ENCODE data around the gene TAS2R4. TPM values are rescaled to one million over a fixed set of nuclear protein-coding genes. Genes with fewer than 3 reads are reported as not detected.
A peak's percentile ranks its signal among the peaks of the same experiment; 100 is the strongest.

Gene TAS2R4
- total RNA-seq, 1 experiment from 2014 or later, result 0.57 TPM

- no TSS peak for BruUV-seq (replicated peaks)
- Histone ChIP-seq H3K4me3 (ENCODE audit: low read depth in 2 of 2, low read length in 2 of 2) (peak overlapping the region; percentile 88 to 100), H3K9me3 (ENCODE audit: control insufficient read depth, insufficient read depth, low read depth, low read length) (no peaks in the 10 kb centered on the region), H3K27ac (ENCODE audit: low read length) (peak overlapping the region; percentile 98), H3K36me3 (ENCODE audit: control insufficient read depth, insufficient read depth, low read length) (peaks cover 49% of the 10 kb centered on the region), H3K4me1 (ENCODE audit: control insufficient read depth, insufficient read depth, low read length) (peaks cover 12% of the 10 kb centered on the region; the same call in 1 of the 2 replicates), H3K27me3 (ENCODE audit: control insufficient read depth, insufficient read depth, low read length) (no peaks in the 10 kb centered on the region)
- intact Hi-C loops (cut with micrococcal nuclease; ENCODE audit: unreplicated experiment) (loop anchor here (5.0 kb wide), 1 partner anchor 87 kb away; no protein-coding TSS in a partner anchor), in situ Hi-C loops (cut with HindIII; ENCODE audit: low pct_unique_long_range_greater_than_20kb, low sequenced_read_pairs) (no loop called here)
- TF ChIP-seq POLR2AphosphoS5 (IDR thresholded peaks at IDR 0.05; ENCODE audit: low read depth, low read length), result no peak
- TF ChIP-seq REST (IDR thresholded peaks at IDR 0.05; ENCODE audit: insufficient read depth in 1 of 2, low read depth in 2 of 2, low read length in 1 of 2), result no peak
- no peak for TF ChIP-seq SIN3A (IDR thresholded peaks at IDR 0.05; ENCODE audit: borderline replicate concordance, insufficient read depth, low read depth, low read length)
- TF ChIP-seq, protein P1, sequence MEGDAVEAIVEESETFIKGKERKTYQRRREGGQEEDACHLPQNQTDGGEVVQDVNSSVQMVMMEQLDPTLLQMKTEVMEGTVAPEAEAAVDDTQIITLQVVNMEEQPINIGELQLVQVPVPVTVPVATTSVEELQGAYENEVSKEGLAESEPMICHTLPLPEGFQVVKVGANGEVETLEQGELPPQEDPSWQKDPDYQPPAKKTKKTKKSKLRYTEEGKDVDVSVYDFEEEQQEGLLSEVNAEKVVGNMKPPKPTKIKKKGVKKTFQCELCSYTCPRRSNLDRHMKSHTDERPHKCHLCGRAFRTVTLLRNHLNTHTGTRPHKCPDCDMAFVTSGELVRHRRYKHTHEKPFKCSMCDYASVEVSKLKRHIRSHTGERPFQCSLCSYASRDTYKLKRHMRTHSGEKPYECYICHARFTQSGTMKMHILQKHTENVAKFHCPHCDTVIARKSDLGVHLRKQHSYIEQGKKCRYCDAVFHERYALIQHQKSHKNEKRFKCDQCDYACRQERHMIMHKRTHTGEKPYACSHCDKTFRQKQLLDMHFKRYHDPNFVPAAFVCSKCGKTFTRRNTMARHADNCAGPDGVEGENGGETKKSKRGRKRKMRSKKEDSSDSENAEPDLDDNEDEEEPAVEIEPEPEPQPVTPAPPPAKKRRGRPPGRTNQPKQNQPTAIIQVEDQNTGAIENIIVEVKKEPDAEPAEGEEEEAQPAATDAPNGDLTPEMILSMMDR (IDR thresholded peaks at IDR 0.05), result no peak
- no peak for TF ChIP-seq TCF7L2 (IDR thresholded peaks at IDR 0.05; ENCODE audit: low read depth, low read length)
- ATAC-seq (no peak), DNase-seq (ENCODE audit: low read depth, low spot score) (no peak)
- ChIA-PET CTCF (no interaction called here), POLR2A (interaction anchor here (0.5 kb wide), 1 partner anchor 850 kb away, joined by 3 read pairs; no protein-coding TSS in a partner anchor)
These were observed 37.2 kb upstream of the TAS2R4 start for GRCh38 chr7:141739250-141739649.

GRCh38 chr7:141742229-141742628, 34.2 kb upstream of the TAS2R4 start:
- Histone ChIP-seq H3K27ac (ENCODE audit: low read length) (no peak overlapping the region), H3K9me3 (ENCODE audit: control insufficient read depth, insufficient read depth, low read depth, low read length) (no peaks in the 10 kb centered on the region), H3K27me3 (ENCODE audit: control insufficient read depth, insufficient read depth, low read length) (no peaks in the 10 kb centered on the region), H3K4me1 (ENCODE audit: control insufficient read depth, insufficient read depth, low read length) (peaks cover 9% of the 10 kb centered on the region; the same call in 1 of the 2 replicates), H3K36me3 (ENCODE audit: control insufficient read depth, insufficient read depth, low read length) (peaks cover 74% of the 10 kb centered on the region), H3K4me3 (ENCODE audit: low read depth in 2 of 2, low read length in 2 of 2) (no peak overlapping the region)
- DNase-seq (ENCODE audit: low read depth, low spot score) (no peak), ATAC-seq (no peak)
- BruUV-seq (replicated peaks), result no TSS peak
- CTCF ChIA-PET, result interaction anchor here (0.6 kb wide), 1 partner anchor 1488 kb away, joined by 3 read pairs; no protein-coding TSS in a partner anchor
- TF ChIP-seq TCF7L2 (IDR thresholded peaks at IDR 0.05; ENCODE audit: low read depth, low read length) (no peak), SIN3A (IDR thresholded peaks at IDR 0.05; ENCODE audit: borderline replicate concordance, insufficient read depth, low read depth, low read length) (no peak)
- TF ChIP-seq, protein P1 (IDR thresholded peaks at IDR 0.05), result no peak
- in situ Hi-C loops (cut with HindIII; ENCODE audit: low pct_unique_long_range_greater_than_20kb, low sequenced_read_pairs) (no loop called here), intact Hi-C loops (cut with micrococcal nuclease; ENCODE audit: unreplicated experiment) (no loop called here)
- POLR2A ChIA-PET, result no interaction called here

All from Panc1 (cell line).